Measurements from ENCODE around the gene PRIMPOL. TPM values are rescaled to one million over a fixed set of nuclear protein-coding genes. Genes with fewer than 3 reads are reported as not detected.

The PRIMPOL gene
- total and polyA plus RNA-seq, 9 of the 15 experiments (the other 6 are each of a cell fraction or from before 2014, with no cell fraction given): 11.0 to 32.0 (median 16.1) TPM

- TF ChIP-seq E2F1 (CRISPR knock-in tag; IDR thresholded peaks at IDR 0.05): peak; percentile 97
- no peak for TF ChIP-seq HINFP (tag; conservative IDR thresholded peaks at IDR 0.05; ENCODE audit: low read depth)
- 0 out of 2 replicates have a peak, but pooled peaks have one; percentile 1 for TF ChIP-seq MAFF (IDR thresholded peaks at IDR 0.05; ENCODE audit: low read length)
- TF ChIP-seq PYGO2 (tag; IDR thresholded peaks at IDR 0.05): no peak
- TF ChIP-seq ZNF143 (CRISPR knock-in tag; IDR thresholded peaks at IDR 0.05): peak; percentile 6; the same call in 1 of the 2 replicates
- peak; percentile 99 for TF ChIP-seq THRAP3 (IDR thresholded peaks at IDR 0.05; ENCODE audit: borderline replicate concordance)
- peak; percentile 97 for TF ChIP-seq FIP1L1 (IDR thresholded peaks at IDR 0.05; ENCODE audit: low read depth, low read length, poor library complexity, severe bottlenecking)
- peak; percentile 86; the same call in 1 of the 2 replicates for TF ChIP-seq ZNF609 (CRISPR knock-in tag; IDR thresholded peaks at IDR 0.05; ENCODE audit: borderline replicate concordance)
- peak; percentile 54; the same call in 1 of the 2 replicates for TF ChIP-seq HMBOX1 (IDR thresholded peaks at IDR 0.05)
- peak; percentile 75; the same call in 1 of the 2 replicates for TF ChIP-seq LARP7 (IDR thresholded peaks at IDR 0.05)
- TF ChIP-seq CXXC5 (CRISPR knock-in tag; IDR thresholded peaks at IDR 0.05): peak; percentile 92
- TF ChIP-seq ETS1 (conservative IDR thresholded peaks at IDR 0.05; ENCODE audit: control insufficient read depth, low read depth, low read length): peak; percentile 77
- no peak for TF ChIP-seq IRF1 (CRISPR knock-in tag; IDR thresholded peaks at IDR 0.05; ENCODE audit: borderline replicate concordance)
- no peak; a peak in 1 of 4 replicates for TF ChIP-seq KDM4B (IDR thresholded peaks at IDR 0.05; ENCODE audit: borderline replicate concordance in 2 of 2, low read depth in 1 of 2)
These were observed 84.4 kb downstream of the PRIMPOL start, which contains the start of gene CENPU (continued) for GRCh38 chr4:184733654-184734524.

Measured in K562 (cell line).